Activated T-cell treated with anti-CD3 and anti-CD28 coated beads, Interleukin-2, amount 50 U/mL, for 4 hours (primary cell): ENCODE measurements around the gene CALHM2. TPM values are rescaled to one million over a fixed set of nuclear protein-coding genes. Genes with fewer than 3 reads are reported as not detected.

Experiments used
- total RNA-seq, 3 donors: library from RNA; stranded (reverse); gene quantifications; one replicate each; pipeline ENCODE4 v1.2.1, GENCODE V29; 2021

Gene CALHM2
- total RNA-seq, 3 donors from 2014 or later, result 2.8 to 6.0 (median 3.8) TPM

Other genes with a start within 250 kb of the CALHM2 start
- gene RPEL1, start 206.5 kb downstream of the CALHM2 start, total RNA-seq, result under 1 TPM in 1 of 3 donors, not detected in 2; 0.18 TPM
- under 1 TPM; 0.27 to 0.38 (median 0.32) TPM for gene INA, start 175.2 kb downstream of the CALHM2 start, total RNA-seq
- 10 to 100 TPM; 15.8 to 18.1 (median 16.9) TPM for gene PCGF6, start 101.2 kb downstream of the CALHM2 start, total RNA-seq
- 1 to 10 TPM; 6.9 to 9.6 (median 7.8) TPM for gene TAF5, start 84.4 kb downstream of the CALHM2 start, total RNA-seq
- 100 to 1,000 TPM; 426 to 450 (median 433) TPM for gene ATP5MK, start 55.9 kb downstream of the CALHM2 start, total RNA-seq
- gene PDCD11, start 55.7 kb downstream of the CALHM2 start, total RNA-seq, result 100 to 1,000 TPM; 122 to 127 (median 124) TPM
- not detected for gene CALHM1, start 6.5 kb upstream of the CALHM2 start, total RNA-seq
- gene CALHM3, start 26.9 kb upstream of the CALHM2 start, total RNA-seq, result not detected
- gene NEURL1, start 41.3 kb upstream of the CALHM2 start, total RNA-seq, result 1 to 10 TPM in 2 of 3 donors, under 1 TPM in 1; 0.84 to 2.0 (median 1.5) TPM